Measurements from ENCODE around the gene KCNC3.
"Not testable (repeated sequence)": the region's sequence is repeated elsewhere in the genome, so short reads cannot be mapped to it uniquely, and the experiment has no call there.

- not testable (repeated sequence) for TF ChIP-seq ZNF274 (IDR thresholded peaks at IDR 0.05; ENCODE audit: low read length); ZNF274 (tag by site-specific recombination; IDR thresholded peaks at IDR 0.05; ENCODE audit: borderline replicate concordance); ZNF324 (tag by site-specific recombination; IDR thresholded peaks at IDR 0.05); ZNF16 (tag by site-specific recombination; IDR thresholded peaks at IDR 0.05; ENCODE audit: low read depth)
- TF ChIP-seq, protein P1, sequence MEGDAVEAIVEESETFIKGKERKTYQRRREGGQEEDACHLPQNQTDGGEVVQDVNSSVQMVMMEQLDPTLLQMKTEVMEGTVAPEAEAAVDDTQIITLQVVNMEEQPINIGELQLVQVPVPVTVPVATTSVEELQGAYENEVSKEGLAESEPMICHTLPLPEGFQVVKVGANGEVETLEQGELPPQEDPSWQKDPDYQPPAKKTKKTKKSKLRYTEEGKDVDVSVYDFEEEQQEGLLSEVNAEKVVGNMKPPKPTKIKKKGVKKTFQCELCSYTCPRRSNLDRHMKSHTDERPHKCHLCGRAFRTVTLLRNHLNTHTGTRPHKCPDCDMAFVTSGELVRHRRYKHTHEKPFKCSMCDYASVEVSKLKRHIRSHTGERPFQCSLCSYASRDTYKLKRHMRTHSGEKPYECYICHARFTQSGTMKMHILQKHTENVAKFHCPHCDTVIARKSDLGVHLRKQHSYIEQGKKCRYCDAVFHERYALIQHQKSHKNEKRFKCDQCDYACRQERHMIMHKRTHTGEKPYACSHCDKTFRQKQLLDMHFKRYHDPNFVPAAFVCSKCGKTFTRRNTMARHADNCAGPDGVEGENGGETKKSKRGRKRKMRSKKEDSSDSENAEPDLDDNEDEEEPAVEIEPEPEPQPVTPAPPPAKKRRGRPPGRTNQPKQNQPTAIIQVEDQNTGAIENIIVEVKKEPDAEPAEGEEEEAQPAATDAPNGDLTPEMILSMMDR (tag by site-specific recombination; IDR thresholded peaks at IDR 0.05), result not testable (repeated sequence)
Observed at GRCh38 chr19:50353487-50353880, 24.3 kb upstream of the KCNC3 start.

Data from HEK293 (cell line).